ENCODE results near the gene CNTN4.

Gene CNTN4

GRCh38 chr3:2097641-2098191 is 950 bp upstream of the CNTN4 start:
- H3K9me3 ChIP-seq (ENCODE audit: control insufficient read depth in 1 of 2, low read length in 2 of 2), result no peaks in the 10 kb centered on the region

GRCh38 chr3:2099028-2099671 is 484 bp downstream of the CNTN4 start:
- Histone ChIP-seq H3K4me3 (ENCODE audit: low read depth in 1 of 2, low read length in 2 of 2) (peak overlapping the region; percentile 35 to 58), H3K9me3 (ENCODE audit: control insufficient read depth in 1 of 2, low read length in 2 of 2) (no peaks in the 10 kb centered on the region), H3K36me3 (ENCODE audit: control insufficient read depth in 1 of 2, insufficient read depth in 2 of 2, low read length in 2 of 2) (no peaks in the 10 kb centered on the region), H3K27ac (ENCODE audit: low read depth, low read length) (peak overlapping the region; percentile 20), H3K9ac (ENCODE audit: low read depth in 1 of 2, low read length in 2 of 2) (no peak overlapping the region), H3K27me3 (ENCODE audit: control insufficient read depth in 1 of 2, insufficient read depth in 2 of 2, low read length in 2 of 2) (peaks cover 0 to 18% of the 10 kb centered on the region in 2 donors), H3K4me1 (ENCODE audit: control insufficient read depth in 1 of 2, insufficient read depth in 2 of 2, low read length in 2 of 2) (peaks cover 0 to 8% of the 10 kb centered on the region in 2 donors)

More at GRCh38 chr3:2097641-2098191, 950 bp upstream of the CNTN4 start:
- H3K27me3 ChIP-seq (ENCODE audit: control insufficient read depth in 1 of 2, insufficient read depth in 2 of 2, low read length in 2 of 2), result peaks cover 0 to 18% of the 10 kb centered on the region in 2 donors
- no peaks in the 10 kb centered on the region for H3K36me3 ChIP-seq (ENCODE audit: control insufficient read depth in 1 of 2, insufficient read depth in 2 of 2, low read length in 2 of 2)
- no peak overlapping the region for H3K27ac ChIP-seq (ENCODE audit: low read depth, low read length)
- no peak overlapping the region for H3K9ac ChIP-seq (ENCODE audit: low read depth in 1 of 2, low read length in 2 of 2)
- peaks cover 0 to 8% of the 10 kb centered on the region in 2 donors for H3K4me1 ChIP-seq (ENCODE audit: control insufficient read depth in 1 of 2, insufficient read depth in 2 of 2, low read length in 2 of 2)
- peak overlapping the region; percentile 22 to 57 for H3K4me3 ChIP-seq (ENCODE audit: low read depth in 1 of 2, low read length in 2 of 2)

DNA sequence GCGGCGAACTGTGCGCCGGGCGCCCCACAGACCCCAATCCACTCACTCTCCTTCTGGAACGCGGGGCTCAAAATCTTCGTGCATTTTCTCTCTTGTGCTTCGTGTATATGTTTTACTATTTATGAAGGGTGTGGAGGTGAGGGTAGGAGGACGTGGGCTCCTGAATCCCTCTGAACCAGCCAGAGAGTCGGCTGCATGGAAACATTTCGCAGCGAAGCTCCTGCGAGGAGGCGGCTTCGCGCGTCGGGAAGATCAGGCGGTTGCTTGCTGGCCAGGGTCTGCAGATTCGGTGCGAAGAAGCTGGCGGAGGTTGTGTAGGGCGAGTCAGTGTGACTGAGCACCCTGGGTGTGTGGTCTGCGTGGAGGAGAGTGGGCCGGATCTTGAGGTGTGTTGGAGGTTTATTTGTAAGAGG is 1.1 kb downstream of the CNTN4 start:
- Histone ChIP-seq H3K4me3 (ENCODE audit: low read depth in 1 of 2, low read length in 2 of 2) (peak overlapping the region; percentile 35 to 58), H3K36me3 (ENCODE audit: control insufficient read depth in 1 of 2, insufficient read depth in 2 of 2, low read length in 2 of 2) (no peaks in the 10 kb centered on the region), H3K4me1 (ENCODE audit: control insufficient read depth in 1 of 2, insufficient read depth in 2 of 2, low read length in 2 of 2) (peaks cover 0 to 8% of the 10 kb centered on the region in 2 donors), H3K9me3 (ENCODE audit: control insufficient read depth in 1 of 2, low read length in 2 of 2) (no peaks in the 10 kb centered on the region), H3K9ac (ENCODE audit: low read depth in 1 of 2, low read length in 2 of 2) (no peak overlapping the region), H3K27ac (ENCODE audit: low read depth, low read length) (no peak overlapping the region), H3K27me3 (ENCODE audit: control insufficient read depth in 1 of 2, insufficient read depth in 2 of 2, low read length in 2 of 2) (peaks cover 0 to 18% of the 10 kb centered on the region in 2 donors)

DNA sequence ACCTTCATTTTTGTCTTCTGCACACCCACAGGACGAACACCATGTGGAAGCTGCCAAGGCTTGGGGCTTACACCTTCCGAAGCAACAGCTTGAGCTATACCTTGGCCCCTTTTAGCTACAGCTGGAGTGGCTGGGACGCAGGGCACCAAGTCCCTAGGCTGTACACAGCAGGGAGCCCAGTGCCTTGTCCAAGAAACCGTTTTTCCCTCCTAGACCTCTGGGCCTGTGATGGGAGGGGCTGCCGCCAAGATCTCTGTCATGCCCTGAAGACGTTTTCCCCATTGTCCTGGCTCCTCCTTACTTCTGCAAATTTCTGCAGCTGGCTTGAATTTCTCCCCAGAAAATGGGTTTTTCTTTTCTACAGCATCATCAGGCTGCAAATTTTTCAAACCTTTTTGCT is 7.8 kb downstream of the CNTN4 start:
- Histone ChIP-seq H3K27ac (ENCODE audit: low read depth, low read length) (no peak overlapping the region), H3K9me3 (ENCODE audit: control insufficient read depth in 1 of 2, low read length in 2 of 2) (no peaks in the 10 kb centered on the region), H3K9ac (ENCODE audit: low read depth in 1 of 2, low read length in 2 of 2) (no peak overlapping the region), H3K27me3 (ENCODE audit: control insufficient read depth in 1 of 2, insufficient read depth in 2 of 2, low read length in 2 of 2) (no peaks in the 10 kb centered on the region), H3K36me3 (ENCODE audit: control insufficient read depth in 1 of 2, insufficient read depth in 2 of 2, low read length in 2 of 2) (no peaks in the 10 kb centered on the region), H3K4me1 (ENCODE audit: control insufficient read depth in 1 of 2, insufficient read depth in 2 of 2, low read length in 2 of 2) (no peaks in the 10 kb centered on the region), H3K4me3 (ENCODE audit: low read depth in 1 of 2, low read length in 2 of 2) (no peak overlapping the region)

DNA sequence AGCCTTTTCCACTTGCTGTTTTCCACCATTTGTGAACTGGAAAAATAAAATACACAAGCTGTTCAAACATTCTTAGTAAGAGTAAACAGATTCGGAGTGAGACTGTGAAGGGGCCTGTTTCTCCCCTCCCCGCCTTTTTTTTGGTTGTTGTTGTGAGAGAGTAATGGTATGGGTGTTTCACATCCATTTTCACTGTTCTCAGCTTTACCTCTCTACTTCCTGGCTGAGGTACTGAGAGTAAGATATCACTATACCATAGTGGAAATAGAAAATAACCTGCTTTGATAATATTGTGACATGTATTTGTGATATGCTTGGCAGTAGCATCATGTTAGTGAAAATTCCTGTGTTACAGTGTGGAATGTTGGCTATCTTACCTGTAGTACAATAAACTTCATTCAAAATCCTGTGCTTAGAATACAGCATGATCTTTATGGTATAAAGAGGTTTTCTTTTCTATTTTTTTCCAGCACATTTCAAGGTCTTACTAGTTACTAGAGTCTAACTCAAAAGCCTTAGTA is 12.0 kb downstream of the CNTN4 start:
- Histone ChIP-seq H3K27me3 (ENCODE audit: control insufficient read depth in 1 of 2, insufficient read depth in 2 of 2, low read length in 2 of 2) (no peaks in the 10 kb centered on the region), H3K4me1 (ENCODE audit: control insufficient read depth in 1 of 2, insufficient read depth in 2 of 2, low read length in 2 of 2) (no peaks in the 10 kb centered on the region), H3K36me3 (ENCODE audit: control insufficient read depth in 1 of 2, insufficient read depth in 2 of 2, low read length in 2 of 2) (no peaks in the 10 kb centered on the region), H3K9me3 (ENCODE audit: control insufficient read depth in 1 of 2, low read length in 2 of 2) (peaks cover 0 to 3% of the 10 kb centered on the region in 2 donors), H3K4me3 (ENCODE audit: low read depth in 1 of 2, low read length in 2 of 2) (no peak overlapping the region), H3K9ac (ENCODE audit: low read depth in 1 of 2, low read length in 2 of 2) (no peak overlapping the region), H3K27ac (ENCODE audit: low read depth, low read length) (no peak overlapping the region)

GRCh38 chr3:2114617-2115275 is 16.1 kb downstream of the CNTN4 start:
- Histone ChIP-seq H3K4me1 (ENCODE audit: control insufficient read depth in 1 of 2, insufficient read depth in 2 of 2, low read length in 2 of 2) (no peaks in the 10 kb centered on the region), H3K4me3 (ENCODE audit: low read depth in 1 of 2, low read length in 2 of 2) (no peak overlapping the region), H3K27ac (ENCODE audit: low read depth, low read length) (no peak overlapping the region), H3K9me3 (ENCODE audit: control insufficient read depth in 1 of 2, low read length in 2 of 2) (peaks cover 0 to 3% of the 10 kb centered on the region in 2 donors), H3K27me3 (ENCODE audit: control insufficient read depth in 1 of 2, insufficient read depth in 2 of 2, low read length in 2 of 2) (no peaks in the 10 kb centered on the region), H3K9ac (ENCODE audit: low read depth in 1 of 2, low read length in 2 of 2) (no peak overlapping the region), H3K36me3 (ENCODE audit: control insufficient read depth in 1 of 2, insufficient read depth in 2 of 2, low read length in 2 of 2) (no peaks in the 10 kb centered on the region)

GRCh38 chr3:2130726-2131125 is 32.1 kb downstream of the CNTN4 start:
- Histone ChIP-seq H3K4me3 (ENCODE audit: low read depth in 1 of 2, low read length in 2 of 2) (no peak overlapping the region), H3K9me3 (ENCODE audit: control insufficient read depth in 1 of 2, low read length in 2 of 2) (peaks cover 0 to 3% of the 10 kb centered on the region in 2 donors), H3K9ac (ENCODE audit: low read depth in 1 of 2, low read length in 2 of 2) (no peak overlapping the region), H3K36me3 (ENCODE audit: control insufficient read depth in 1 of 2, insufficient read depth in 2 of 2, low read length in 2 of 2) (no peaks in the 10 kb centered on the region), H3K27me3 (ENCODE audit: control insufficient read depth in 1 of 2, insufficient read depth in 2 of 2, low read length in 2 of 2) (no peaks in the 10 kb centered on the region), H3K27ac (ENCODE audit: low read depth, low read length) (no peak overlapping the region), H3K4me1 (ENCODE audit: control insufficient read depth in 1 of 2, insufficient read depth in 2 of 2, low read length in 2 of 2) (no peaks in the 10 kb centered on the region)

GRCh38 chr3:2133146-2133545 is 34.5 kb downstream of the CNTN4 start:
- Histone ChIP-seq H3K9me3 (ENCODE audit: control insufficient read depth in 1 of 2, low read length in 2 of 2) (no peaks in the 10 kb centered on the region), H3K4me3 (ENCODE audit: low read depth in 1 of 2, low read length in 2 of 2) (no peak overlapping the region), H3K36me3 (ENCODE audit: control insufficient read depth in 1 of 2, insufficient read depth in 2 of 2, low read length in 2 of 2) (no peaks in the 10 kb centered on the region), H3K4me1 (ENCODE audit: control insufficient read depth in 1 of 2, insufficient read depth in 2 of 2, low read length in 2 of 2) (no peaks in the 10 kb centered on the region), H3K9ac (ENCODE audit: low read depth in 1 of 2, low read length in 2 of 2) (no peak overlapping the region), H3K27ac (ENCODE audit: low read depth, low read length) (no peak overlapping the region), H3K27me3 (ENCODE audit: control insufficient read depth in 1 of 2, insufficient read depth in 2 of 2, low read length in 2 of 2) (no peaks in the 10 kb centered on the region)

DNA sequence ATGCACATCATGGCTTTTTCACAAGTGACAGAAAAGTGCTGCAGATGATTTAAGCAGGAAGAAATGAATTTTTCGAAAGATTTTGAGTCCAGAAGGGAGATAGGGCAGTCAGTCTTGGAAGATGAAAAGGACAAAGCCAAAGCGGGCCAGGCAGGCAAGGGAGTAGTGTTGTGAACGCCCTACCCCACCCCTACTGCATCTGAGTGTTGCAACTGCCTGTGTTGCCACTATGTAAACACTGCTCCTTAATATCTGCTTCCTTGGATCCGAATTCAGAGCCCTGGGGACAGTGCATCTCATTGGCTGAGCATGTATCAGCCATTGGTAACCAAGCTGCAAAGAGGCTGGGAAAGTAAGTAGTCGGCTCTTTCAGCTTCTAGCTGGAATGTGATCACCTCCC is 39.0 kb downstream of the CNTN4 start:
- no peaks in the 10 kb centered on the region for H3K36me3 ChIP-seq (ENCODE audit: control insufficient read depth in 1 of 2, insufficient read depth in 2 of 2, low read length in 2 of 2)
- no peak overlapping the region for H3K9ac ChIP-seq (ENCODE audit: low read depth in 1 of 2, low read length in 2 of 2)
- no peak overlapping the region for H3K4me3 ChIP-seq (ENCODE audit: low read depth in 1 of 2, low read length in 2 of 2)
- H3K4me1 ChIP-seq (ENCODE audit: control insufficient read depth in 1 of 2, insufficient read depth in 2 of 2, low read length in 2 of 2), result no peaks in the 10 kb centered on the region
- H3K27ac ChIP-seq (ENCODE audit: low read depth, low read length), result no peak overlapping the region
- peaks cover 3 to 5% of the 10 kb centered on the region in 2 donors for H3K9me3 ChIP-seq (ENCODE audit: control insufficient read depth in 1 of 2, low read length in 2 of 2)
- H3K27me3 ChIP-seq (ENCODE audit: control insufficient read depth in 1 of 2, insufficient read depth in 2 of 2, low read length in 2 of 2), result no peaks in the 10 kb centered on the region

- Histone ChIP-seq H3K36me3 (ENCODE audit: control insufficient read depth in 1 of 2, insufficient read depth in 2 of 2, low read length in 2 of 2) (no peaks in the 10 kb centered on the region), H3K9me3 (ENCODE audit: control insufficient read depth in 1 of 2, low read length in 2 of 2) (peaks cover 3 to 5% of the 10 kb centered on the region in 2 donors), H3K27me3 (ENCODE audit: control insufficient read depth in 1 of 2, insufficient read depth in 2 of 2, low read length in 2 of 2) (no peaks in the 10 kb centered on the region), H3K4me3 (ENCODE audit: low read depth in 1 of 2, low read length in 2 of 2) (no peak overlapping the region), H3K9ac (ENCODE audit: low read depth in 1 of 2, low read length in 2 of 2) (no peak overlapping the region), H3K4me1 (ENCODE audit: control insufficient read depth in 1 of 2, insufficient read depth in 2 of 2, low read length in 2 of 2) (no peaks in the 10 kb centered on the region), H3K27ac (ENCODE audit: low read depth, low read length) (no peak overlapping the region)
These were observed 42.8 kb downstream of the CNTN4 start for GRCh38 chr3:2141482-2141881.
